Astrocyte (in vitro differentiated cells and primary cell): ENCODE results near the gene MYMK. TPM values are rescaled to one million over a fixed set of nuclear protein-coding genes. Genes with fewer than 3 reads are reported as not detected.

ENCODE experiments used
- DNase-seq: peaks from one replicate; pipeline ENCODE4 v3.0.0-alpha.2; 2010; ENCODE audit warnings: low read depth
- FAIRE-seq: peaks from 2 replicates; lab custom pipeline; 2011; peaks lifted over from hg19 to GRCh38; lab: Jason Lieb, UNC
- H2AFZ ChIP-seq: 2 replicates; pipeline ENCODE4 v1.6.0; 2012; ENCODE audit warnings: low read depth, low read length, inconsistent platforms
- H3K27ac ChIP-seq: 2 replicates; pipeline ENCODE4 v1.5.1; 2011; ENCODE audit warnings: low read depth, low read length, inconsistent platforms
- H3K27me3 ChIP-seq: 2 replicates; pipeline ENCODE4 v1.6.0; 2011; ENCODE audit warnings: low read length, inconsistent platforms; ENCODE audit not compliant: insufficient read depth
- H3K36me3 ChIP-seq: 2 replicates; pipeline ENCODE4 v1.5.1; 2011; ENCODE audit warnings: low read length, inconsistent platforms; ENCODE audit not compliant: insufficient read depth
- H3K4me1 ChIP-seq: 2 replicates; pipeline ENCODE4 v1.5.1; 2011; ENCODE audit warnings: low read length, inconsistent platforms; ENCODE audit not compliant: insufficient read depth
- H3K4me2 ChIP-seq: 2 replicates; pipeline ENCODE4 v1.6.0; 2012; ENCODE audit warnings: low read length, inconsistent platforms
- H3K4me3 ChIP-seq: 2 replicates; pipeline ENCODE4 v1.5.1; 2011; ENCODE audit warnings: low read depth, mild to moderate bottlenecking, low read length, inconsistent platforms; ENCODE audit not compliant: insufficient read depth
- H3K79me2 ChIP-seq: 2 replicates; pipeline ENCODE4 v1.6.0; 2012; ENCODE audit warnings: mild to moderate bottlenecking, low read length, inconsistent platforms; ENCODE audit not compliant: insufficient read depth
- H3K9ac ChIP-seq: 2 replicates; pipeline ENCODE4 v1.6.0; 2012; ENCODE audit warnings: mild to moderate bottlenecking, low read length, inconsistent platforms
- H3K9me3 ChIP-seq: 2 replicates; pipeline ENCODE4 v1.5.1; 2012; ENCODE audit warnings: low read depth, mild to moderate bottlenecking, low read length, inconsistent platforms; ENCODE audit not compliant: insufficient read depth
- H4K20me1 ChIP-seq: 2 replicates; pipeline ENCODE4 v1.6.0; 2012; ENCODE audit warnings: low read length, inconsistent platforms; ENCODE audit not compliant: insufficient read depth
- H3K27ac Mint-ChIP-seq: one replicate; pipeline ENCODE4 v1.8.0; 2021; ENCODE audit warnings: mild to moderate bottlenecking, mixed read lengths; ENCODE audit not compliant: unreplicated experiment
- H3K27me3 Mint-ChIP-seq: one replicate; pipeline ENCODE4 v1.8.0; 2021; ENCODE audit warnings: low read depth, mixed read lengths; ENCODE audit not compliant: unreplicated experiment
- H3K36me3 Mint-ChIP-seq: one replicate; pipeline ENCODE4 v1.8.0; 2021; ENCODE audit warnings: low read depth, mixed read lengths; ENCODE audit not compliant: unreplicated experiment
- H3K4me1 Mint-ChIP-seq: one replicate; pipeline ENCODE4 v1.8.0; 2021; ENCODE audit warnings: low read depth, mixed read lengths; ENCODE audit not compliant: unreplicated experiment
- H3K4me3 Mint-ChIP-seq: one replicate; pipeline ENCODE4 v1.8.0; 2021; ENCODE audit warnings: mild to moderate bottlenecking, moderate library complexity, mixed read lengths; ENCODE audit not compliant: unreplicated experiment
- H3K9me3 Mint-ChIP-seq: one replicate; pipeline ENCODE4 v1.8.0; 2021; ENCODE audit warnings: mild to moderate bottlenecking, mixed read lengths; ENCODE audit not compliant: unreplicated experiment
- EZH2 ChIP-seq: IDR thresholded peaks from 2 replicates; pipeline ENCODE4 v1.6.1; 2012; ENCODE audit warnings: mild to moderate bottlenecking, low read length, inconsistent platforms; ENCODE audit not compliant: insufficient read depth
- total RNA-seq: library from RNA; stranded (reverse); gene quantifications from 2 replicates; pipeline ENCODE4 v1.2.1, GENCODE V29; 2021
- TF ChIP-seq, protein P1 (sequence below): IDR thresholded peaks from 2 replicates; pipeline ENCODE4 v1.5.1; 2011; ENCODE audit warnings: low read depth, mild to moderate bottlenecking, inconsistent platforms, low read length, moderate library complexity; ENCODE audit not compliant: insufficient read depth

The MYMK gene
- total RNA-seq, 1 donor from 2014 or later, result not detected

DNA sequence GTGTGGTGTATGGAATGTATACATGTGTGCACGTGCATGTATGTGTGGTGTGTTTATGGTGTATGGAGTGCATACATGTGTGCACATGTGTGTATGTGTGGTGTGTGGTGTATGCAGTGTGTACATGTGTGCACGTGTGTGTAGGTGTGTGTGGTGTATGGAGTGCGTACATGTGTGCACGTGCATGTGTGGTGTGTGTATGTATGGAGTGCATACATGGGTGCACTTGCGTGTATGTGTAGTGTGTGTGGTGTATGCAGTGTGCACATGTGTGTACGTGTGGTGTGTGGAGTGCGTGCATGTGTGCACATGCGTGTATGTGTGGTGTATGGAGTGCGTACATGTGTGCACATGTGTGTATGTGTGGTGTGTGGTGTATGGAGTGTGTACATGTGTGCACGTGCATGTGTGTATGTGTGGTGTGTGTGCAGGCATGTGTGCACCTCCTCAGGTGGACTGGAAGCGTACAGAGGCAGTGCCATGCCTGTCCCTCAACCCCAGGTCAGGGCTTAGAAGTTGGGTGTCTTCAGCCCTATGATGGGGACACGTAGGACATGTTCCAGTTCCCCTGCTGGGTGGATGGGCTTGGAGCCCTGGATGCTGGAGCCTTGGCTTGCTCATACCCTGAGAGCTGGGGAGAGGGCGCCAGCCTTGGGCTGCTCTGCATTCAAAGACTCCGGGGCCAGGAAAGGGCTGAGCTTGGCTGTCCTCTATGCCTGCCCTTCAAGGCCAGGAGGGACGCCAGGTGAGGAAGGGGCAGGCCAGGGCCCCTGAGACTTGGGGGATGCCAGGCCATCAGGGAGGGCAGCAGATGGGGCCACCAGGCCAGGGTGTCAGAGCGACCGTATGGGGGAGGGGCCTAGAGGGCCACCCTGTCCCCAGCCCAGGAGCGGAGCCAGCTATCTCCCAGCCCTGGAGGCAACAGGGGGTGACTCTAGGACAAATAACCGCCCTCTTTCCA lies 12.2 kb downstream of the MYMK start:
- no peak overlapping the region for H2AFZ ChIP-seq
- no peaks in the 10 kb centered on the region for H4K20me1 ChIP-seq
- Mint-ChIP-seq H3K4me3 (no peak overlapping the region), H3K36me3 (no peaks in the 10 kb centered on the region), H3K27ac (no peak overlapping the region), H3K27me3 (peaks cover 18% of the 10 kb centered on the region), H3K4me1 (peaks cover 7% of the 10 kb centered on the region), H3K9me3 (no peaks in the 10 kb centered on the region)
- H3K27me3 ChIP-seq, result peaks cover 4% of the 10 kb centered on the region
- no peaks in the 10 kb centered on the region for H3K9me3 ChIP-seq
- no peak overlapping the region for H3K27ac ChIP-seq
- no peak overlapping the region for H3K4me3 ChIP-seq
- FAIRE-seq, result no peak
- H3K4me2 ChIP-seq, result no peak overlapping the region
- no peaks in the 10 kb centered on the region for H3K36me3 ChIP-seq
- no peak for DNase-seq
- H3K79me2 ChIP-seq, result no peaks in the 10 kb centered on the region
- TF ChIP-seq, protein P1, sequence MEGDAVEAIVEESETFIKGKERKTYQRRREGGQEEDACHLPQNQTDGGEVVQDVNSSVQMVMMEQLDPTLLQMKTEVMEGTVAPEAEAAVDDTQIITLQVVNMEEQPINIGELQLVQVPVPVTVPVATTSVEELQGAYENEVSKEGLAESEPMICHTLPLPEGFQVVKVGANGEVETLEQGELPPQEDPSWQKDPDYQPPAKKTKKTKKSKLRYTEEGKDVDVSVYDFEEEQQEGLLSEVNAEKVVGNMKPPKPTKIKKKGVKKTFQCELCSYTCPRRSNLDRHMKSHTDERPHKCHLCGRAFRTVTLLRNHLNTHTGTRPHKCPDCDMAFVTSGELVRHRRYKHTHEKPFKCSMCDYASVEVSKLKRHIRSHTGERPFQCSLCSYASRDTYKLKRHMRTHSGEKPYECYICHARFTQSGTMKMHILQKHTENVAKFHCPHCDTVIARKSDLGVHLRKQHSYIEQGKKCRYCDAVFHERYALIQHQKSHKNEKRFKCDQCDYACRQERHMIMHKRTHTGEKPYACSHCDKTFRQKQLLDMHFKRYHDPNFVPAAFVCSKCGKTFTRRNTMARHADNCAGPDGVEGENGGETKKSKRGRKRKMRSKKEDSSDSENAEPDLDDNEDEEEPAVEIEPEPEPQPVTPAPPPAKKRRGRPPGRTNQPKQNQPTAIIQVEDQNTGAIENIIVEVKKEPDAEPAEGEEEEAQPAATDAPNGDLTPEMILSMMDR, result no peak
- TF ChIP-seq EZH2, result no peak
- H3K9ac ChIP-seq, result no peak overlapping the region
- peaks cover 11% of the 10 kb centered on the region for H3K4me1 ChIP-seq

DNA sequence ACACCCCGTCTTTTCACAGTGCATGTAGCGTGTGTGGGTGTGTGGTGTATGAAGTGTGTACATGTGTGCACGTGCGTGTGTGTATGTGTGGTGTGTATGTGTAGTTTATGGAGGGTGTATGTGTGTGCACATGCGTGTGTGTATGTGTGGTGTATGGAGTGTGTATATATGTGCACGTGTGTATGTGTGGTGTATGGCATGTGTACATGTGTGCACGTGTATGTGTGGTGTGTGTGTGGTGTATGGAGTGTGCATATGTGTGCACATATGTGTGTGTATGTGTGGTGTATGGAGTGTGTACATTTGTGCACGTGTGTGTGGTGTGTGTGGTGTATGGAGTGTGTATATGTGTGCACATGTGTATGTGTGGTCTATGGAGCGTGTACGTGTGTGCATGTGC lies 13.2 kb downstream of the MYMK start:
- no peaks in the 10 kb centered on the region for H3K9me3 Mint-ChIP-seq
- H3K4me1 ChIP-seq, result peaks cover 17% of the 10 kb centered on the region
- H3K27ac ChIP-seq, result no peak overlapping the region
- no peak overlapping the region for H3K4me3 Mint-ChIP-seq
- no peaks in the 10 kb centered on the region for H3K9me3 ChIP-seq
- no peak for DNase-seq
- peaks cover 14% of the 10 kb centered on the region for H3K27me3 Mint-ChIP-seq
- H3K4me3 ChIP-seq, result no peak overlapping the region
- peaks cover 4% of the 10 kb centered on the region for H3K27me3 ChIP-seq
- H3K36me3 ChIP-seq, result no peaks in the 10 kb centered on the region
- no peak overlapping the region for H3K27ac Mint-ChIP-seq
- no peak for FAIRE-seq
- H3K4me1 Mint-ChIP-seq, result peaks cover 11% of the 10 kb centered on the region
- H3K36me3 Mint-ChIP-seq, result no peaks in the 10 kb centered on the region
- H4K20me1 ChIP-seq, result no peaks in the 10 kb centered on the region
- TF ChIP-seq EZH2, result no peak
- TF ChIP-seq, protein P1, result no peak
- no peak overlapping the region for H3K9ac ChIP-seq
- no peak overlapping the region for H2AFZ ChIP-seq
- H3K4me2 ChIP-seq, result no peak overlapping the region
- no peaks in the 10 kb centered on the region for H3K79me2 ChIP-seq
